A549 (cell line): ENCODE results near the gene CELF4.

ENCODE experiments used
- EP300 ChIP-seq, 2 experiments: fragments of >200 bp; sonication (Bioruptor Twin); formaldehyde crosslinking; IDR thresholded peaks; 2 replicates in 1 of 2; 3 replicates in 1 of 2; pipeline ENCODE4 v1.6.1; 2016 to 2017
- JUN ChIP-seq, 2 experiments: fragments of >200 bp; sonication (Bioruptor Twin); formaldehyde crosslinking; IDR thresholded peaks; 2 replicates in 1 of 2; 3 replicates in 1 of 2; pipeline ENCODE4 v1.6.1; 2016 to 2017
- REST ChIP-seq: fragments of 200-600 bp; sonication (generic); IDR thresholded peaks from 2 replicates; pipeline ENCODE4 v1.6.1; 2016; ENCODE audit warnings: antibody characterized with exemption, mild to moderate bottlenecking, moderate library complexity
- SMC3 ChIP-seq: fragments of >200 bp; sonication (Bioruptor Twin); formaldehyde crosslinking; IDR thresholded peaks from 3 replicates; pipeline ENCODE4 v1.6.1; 2018; ENCODE audit warnings: inconsistent platforms
- SREBF2 ChIP-seq: fragments of 450-650 bp; IDR thresholded peaks from 2 replicates; pipeline ENCODE4 v1.6.1; 2014; ENCODE audit warnings: mild to moderate bottlenecking, moderate library complexity
- TF ChIP-seq, protein P1 (sequence below): fragments of >200 bp; sonication (Bioruptor Twin); formaldehyde crosslinking; IDR thresholded peaks from 3 replicates; pipeline ENCODE4 v1.5.1; 2016

DNA sequence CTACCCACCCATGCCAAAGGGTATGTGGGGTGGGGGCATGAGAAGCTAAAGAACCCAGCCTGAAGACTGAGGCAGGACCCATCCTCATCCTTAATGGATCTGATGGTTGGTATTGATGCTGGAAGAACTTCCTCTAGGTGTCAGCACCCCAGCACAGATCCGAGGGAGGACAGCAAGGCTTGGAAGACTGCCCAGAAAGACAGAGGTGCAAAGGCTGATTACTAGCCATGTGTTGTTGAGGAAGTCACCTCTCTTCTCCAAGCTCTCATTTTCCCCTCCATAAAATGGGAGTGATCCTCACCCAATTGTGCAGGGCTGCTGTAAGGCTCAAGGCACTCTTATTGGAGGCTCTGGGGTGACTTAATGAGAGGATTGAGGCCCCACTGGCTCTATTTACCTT is 256.5 kb downstream of the CELF4 start:
- TF ChIP-seq SREBF2 (no peak), SMC3 (no peak), EP300 (IDR thresholded peaks at IDR 0.05) (no peak), REST (no peak), JUN (IDR thresholded peaks at IDR 0.05) (no peak)
- TF ChIP-seq, protein P1, sequence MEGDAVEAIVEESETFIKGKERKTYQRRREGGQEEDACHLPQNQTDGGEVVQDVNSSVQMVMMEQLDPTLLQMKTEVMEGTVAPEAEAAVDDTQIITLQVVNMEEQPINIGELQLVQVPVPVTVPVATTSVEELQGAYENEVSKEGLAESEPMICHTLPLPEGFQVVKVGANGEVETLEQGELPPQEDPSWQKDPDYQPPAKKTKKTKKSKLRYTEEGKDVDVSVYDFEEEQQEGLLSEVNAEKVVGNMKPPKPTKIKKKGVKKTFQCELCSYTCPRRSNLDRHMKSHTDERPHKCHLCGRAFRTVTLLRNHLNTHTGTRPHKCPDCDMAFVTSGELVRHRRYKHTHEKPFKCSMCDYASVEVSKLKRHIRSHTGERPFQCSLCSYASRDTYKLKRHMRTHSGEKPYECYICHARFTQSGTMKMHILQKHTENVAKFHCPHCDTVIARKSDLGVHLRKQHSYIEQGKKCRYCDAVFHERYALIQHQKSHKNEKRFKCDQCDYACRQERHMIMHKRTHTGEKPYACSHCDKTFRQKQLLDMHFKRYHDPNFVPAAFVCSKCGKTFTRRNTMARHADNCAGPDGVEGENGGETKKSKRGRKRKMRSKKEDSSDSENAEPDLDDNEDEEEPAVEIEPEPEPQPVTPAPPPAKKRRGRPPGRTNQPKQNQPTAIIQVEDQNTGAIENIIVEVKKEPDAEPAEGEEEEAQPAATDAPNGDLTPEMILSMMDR, result no peak
